ENCODE data around the gene FUCA1. TPM values are rescaled to one million over a fixed set of nuclear protein-coding genes. Genes with fewer than 3 reads are reported as not detected.
A peak's percentile ranks its signal among the peaks of the same experiment; 100 is the strongest.

Gene FUCA1
- total and polyA plus RNA-seq, 2 donors (not counting 3 experiments of a cell fraction or from before 2014, with no cell fraction given) = 4.9 to 5.6 TPM

DNA sequence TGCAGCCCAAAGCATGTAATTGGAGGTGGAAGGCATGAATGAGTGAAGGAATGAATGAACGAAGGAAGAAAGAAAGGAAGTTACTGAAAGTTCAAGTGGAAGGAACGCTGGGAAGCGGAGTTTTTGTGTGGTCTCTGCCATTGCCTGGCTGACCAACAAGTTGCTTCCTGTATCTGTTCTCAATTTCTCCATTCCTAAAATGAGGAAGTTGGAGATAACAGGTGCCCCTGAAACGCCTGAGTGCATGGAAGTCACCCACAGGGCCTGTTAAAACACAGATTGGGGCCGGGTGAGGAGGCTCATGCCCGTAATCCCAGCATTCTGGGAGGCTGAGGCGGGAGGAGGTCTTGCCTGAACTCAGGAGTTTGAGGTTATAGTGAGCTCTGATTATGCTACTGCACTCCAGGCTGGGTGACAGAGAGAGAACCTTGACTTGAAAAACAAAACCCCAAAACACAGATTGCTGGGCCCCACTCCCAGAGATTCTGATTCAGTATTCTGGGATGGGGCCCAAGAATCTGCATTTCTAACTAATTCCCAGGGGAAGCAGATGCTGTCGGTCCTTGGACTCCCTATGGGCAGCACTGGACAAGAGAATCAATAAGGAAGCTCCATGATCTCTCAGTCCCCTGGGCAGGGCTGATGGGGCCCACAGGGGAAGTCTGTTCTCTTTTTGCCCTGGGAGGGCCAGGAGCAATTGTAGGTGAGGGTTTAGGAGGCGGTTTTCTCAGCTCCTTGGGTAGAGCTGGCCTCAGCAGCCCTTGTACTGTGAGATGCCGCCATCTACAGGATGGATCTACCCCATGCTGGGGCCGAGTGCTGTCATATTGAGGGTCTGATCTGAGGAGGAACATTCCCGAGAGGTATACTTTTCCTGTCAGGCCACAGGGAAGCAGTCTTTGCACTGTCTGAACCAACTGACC is 48.4 kb upstream of the FUCA1 start:
- Histone ChIP-seq H2AFZ (ENCODE audit: low read depth, low read length) (no peak overlapping the region), H3K4me1 (ENCODE audit: control insufficient read depth, extremely low read depth, insufficient read depth, low read length) (no peaks in the 10 kb centered on the region), H3K36me3 (ENCODE audit: control insufficient read depth in 2 of 2, extremely low read depth in 1 of 2, insufficient read depth in 2 of 2, low read length in 2 of 2) (no peaks in the 10 kb centered on the region), H3K9me1 (replicated peaks; ENCODE audit: control insufficient read depth, extremely low read depth, insufficient read depth, low read length) (no peaks in the 10 kb centered on the region), H3K27ac (ENCODE audit: insufficient read depth, low read depth, low read length) (no peak overlapping the region), H3K27me3 (ENCODE audit: control insufficient read depth in 2 of 2, insufficient read depth in 2 of 2, low read length in 2 of 2) (no peaks in the 10 kb centered on the region), H4K20me1 (replicated peaks; ENCODE audit: control insufficient read depth, extremely low read depth, insufficient read depth, low read length) (no peaks in the 10 kb centered on the region), H3K79me2 (ENCODE audit: control insufficient read depth, insufficient read depth, low read length) (no peaks in the 10 kb centered on the region), H3K9me3 (replicated peaks; ENCODE audit: control insufficient read depth, insufficient read depth, low read length) (no peaks in the 10 kb centered on the region), H3K9ac (replicated peaks; ENCODE audit: extremely low read depth, insufficient read depth, low read length) (no peak overlapping the region), H3K4me2 (ENCODE audit: insufficient read depth, low read length) (no peak overlapping the region), H3K4me3 (replicated peaks in 1 of 3; ENCODE audit: insufficient read depth in 1 of 3, low read depth in 1 of 3, low read length in 3 of 3) (no peak overlapping the region)
- intact Hi-C loops (cut with micrococcal nuclease) = loop anchor here (1.0 kb wide), 1 partner anchor 107 kb away; no protein-coding TSS in a partner anchor
- dilution Hi-C loops (cut with MboI; ENCODE audit: extremely low pct_ligation_motif_present, low sequenced_read_pairs) = no loop called here
- no TSS peak for BruUV-seq (replicated peaks)
- CTCF ChIA-PET = interaction anchor here (0.6 to 3.2 kb wide), 28 partner anchors 8 to 194 kb away, joined by 3 to 68 read pairs (median 4); partner anchors contain the start of genes FUCA1, GALE, HMGCL and PITHD1
- TF ChIP-seq, protein P1, sequence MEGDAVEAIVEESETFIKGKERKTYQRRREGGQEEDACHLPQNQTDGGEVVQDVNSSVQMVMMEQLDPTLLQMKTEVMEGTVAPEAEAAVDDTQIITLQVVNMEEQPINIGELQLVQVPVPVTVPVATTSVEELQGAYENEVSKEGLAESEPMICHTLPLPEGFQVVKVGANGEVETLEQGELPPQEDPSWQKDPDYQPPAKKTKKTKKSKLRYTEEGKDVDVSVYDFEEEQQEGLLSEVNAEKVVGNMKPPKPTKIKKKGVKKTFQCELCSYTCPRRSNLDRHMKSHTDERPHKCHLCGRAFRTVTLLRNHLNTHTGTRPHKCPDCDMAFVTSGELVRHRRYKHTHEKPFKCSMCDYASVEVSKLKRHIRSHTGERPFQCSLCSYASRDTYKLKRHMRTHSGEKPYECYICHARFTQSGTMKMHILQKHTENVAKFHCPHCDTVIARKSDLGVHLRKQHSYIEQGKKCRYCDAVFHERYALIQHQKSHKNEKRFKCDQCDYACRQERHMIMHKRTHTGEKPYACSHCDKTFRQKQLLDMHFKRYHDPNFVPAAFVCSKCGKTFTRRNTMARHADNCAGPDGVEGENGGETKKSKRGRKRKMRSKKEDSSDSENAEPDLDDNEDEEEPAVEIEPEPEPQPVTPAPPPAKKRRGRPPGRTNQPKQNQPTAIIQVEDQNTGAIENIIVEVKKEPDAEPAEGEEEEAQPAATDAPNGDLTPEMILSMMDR (IDR thresholded peaks at IDR 0.05; ENCODE audit: extremely low read depth in 1 of 2, insufficient read depth in 1 of 2, low read depth in 1 of 2, low read length in 2 of 2) = peak; percentile 26 to 46
- TF ChIP-seq EZH2 (IDR thresholded peaks at IDR 0.05; ENCODE audit: borderline replicate concordance, low read depth, low read length, severe bottlenecking) = no peak
- TF ChIP-seq POLR2A (IDR thresholded peaks at IDR 0.05; ENCODE audit: low read depth, low read length) = no peak
- TF ChIP-seq, protein P2, sequence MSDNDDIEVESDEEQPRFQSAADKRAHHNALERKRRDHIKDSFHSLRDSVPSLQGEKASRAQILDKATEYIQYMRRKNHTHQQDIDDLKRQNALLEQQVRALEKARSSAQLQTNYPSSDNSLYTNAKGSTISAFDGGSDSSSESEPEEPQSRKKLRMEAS (IDR thresholded peaks at IDR 0.05; ENCODE audit: insufficient read depth, insufficient read length) = no peak
- no peak for TF ChIP-seq FOS (IDR thresholded peaks at IDR 0.05; ENCODE audit: borderline replicate concordance, insufficient read depth, low read length)
- TF ChIP-seq POLR2AphosphoS5 (IDR thresholded peaks at IDR 0.05; ENCODE audit: insufficient read depth, low read depth, low read length) = no peak
- TF ChIP-seq JUN (IDR thresholded peaks at IDR 0.05; ENCODE audit: borderline replicate concordance, insufficient read depth, insufficient read length, low read depth) = no peak
- FAIRE-seq (no peak), DNase-seq (ENCODE audit: low read depth, low spot score) (peak; percentile 44)
- POLR2A ChIA-PET = no interaction called here
